Measurements from ENCODE around the gene CPN1.

GRCh38 chr10:100061401-100061800 is 20.3 kb downstream of the CPN1 start:
- TF ChIP-seq, protein P1, sequence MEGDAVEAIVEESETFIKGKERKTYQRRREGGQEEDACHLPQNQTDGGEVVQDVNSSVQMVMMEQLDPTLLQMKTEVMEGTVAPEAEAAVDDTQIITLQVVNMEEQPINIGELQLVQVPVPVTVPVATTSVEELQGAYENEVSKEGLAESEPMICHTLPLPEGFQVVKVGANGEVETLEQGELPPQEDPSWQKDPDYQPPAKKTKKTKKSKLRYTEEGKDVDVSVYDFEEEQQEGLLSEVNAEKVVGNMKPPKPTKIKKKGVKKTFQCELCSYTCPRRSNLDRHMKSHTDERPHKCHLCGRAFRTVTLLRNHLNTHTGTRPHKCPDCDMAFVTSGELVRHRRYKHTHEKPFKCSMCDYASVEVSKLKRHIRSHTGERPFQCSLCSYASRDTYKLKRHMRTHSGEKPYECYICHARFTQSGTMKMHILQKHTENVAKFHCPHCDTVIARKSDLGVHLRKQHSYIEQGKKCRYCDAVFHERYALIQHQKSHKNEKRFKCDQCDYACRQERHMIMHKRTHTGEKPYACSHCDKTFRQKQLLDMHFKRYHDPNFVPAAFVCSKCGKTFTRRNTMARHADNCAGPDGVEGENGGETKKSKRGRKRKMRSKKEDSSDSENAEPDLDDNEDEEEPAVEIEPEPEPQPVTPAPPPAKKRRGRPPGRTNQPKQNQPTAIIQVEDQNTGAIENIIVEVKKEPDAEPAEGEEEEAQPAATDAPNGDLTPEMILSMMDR (IDR thresholded peaks at IDR 0.05): no peak
- TF ChIP-seq POLR2AphosphoS5 (IDR thresholded peaks at IDR 0.05): no peak
